Inflammatory macrophage treated with lipopolysaccharide for 1 hour (primary cell): Measurements from ENCODE around the gene ZNF469.

Experiments
- DNase-seq, 2 donors: peaks; one replicate each; pipeline ENCODE4 v3.0.0-alpha.2; 2020 to 2022

Gene ZNF469

DNA sequence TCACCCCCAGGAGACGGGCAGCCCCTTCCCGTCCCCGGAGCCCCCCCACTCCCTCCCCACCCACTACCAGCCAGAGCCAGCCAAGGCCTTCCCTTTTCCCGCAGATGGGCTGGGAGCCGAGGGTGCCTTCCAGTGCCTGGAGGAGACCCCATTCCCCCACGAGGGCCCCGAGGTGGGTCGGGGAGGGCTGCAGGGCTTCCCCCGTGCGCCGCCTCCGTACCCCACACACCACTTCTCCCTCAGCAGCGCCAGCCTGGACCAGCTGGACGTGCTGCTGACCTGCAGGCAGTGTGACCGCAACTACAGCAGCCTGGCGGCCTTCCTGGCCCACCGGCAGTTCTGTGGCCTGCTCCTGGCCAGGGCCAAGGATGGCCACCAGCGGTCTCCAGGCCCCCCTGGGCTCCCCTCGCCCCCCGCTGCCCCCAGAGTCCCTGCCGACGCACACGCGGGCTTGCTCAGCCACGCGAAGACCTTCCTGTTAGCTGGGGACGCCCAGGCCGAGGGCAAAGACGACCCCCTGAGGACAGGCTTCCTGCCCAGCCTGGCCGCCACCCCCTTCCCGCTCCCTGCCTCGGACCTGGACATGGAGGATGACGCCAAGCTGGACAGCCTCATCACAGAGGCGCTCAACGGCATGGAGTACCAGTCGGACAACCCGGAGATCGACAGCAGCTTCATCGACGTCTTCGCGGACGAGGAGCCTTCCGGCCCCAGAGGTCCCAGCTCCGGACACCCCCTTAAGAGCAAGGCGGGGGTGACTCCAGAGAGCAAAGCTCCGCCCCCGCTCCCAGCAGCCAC is 46.8 kb downstream of the ZNF469 start:
- no peak for DNase-seq

DNA sequence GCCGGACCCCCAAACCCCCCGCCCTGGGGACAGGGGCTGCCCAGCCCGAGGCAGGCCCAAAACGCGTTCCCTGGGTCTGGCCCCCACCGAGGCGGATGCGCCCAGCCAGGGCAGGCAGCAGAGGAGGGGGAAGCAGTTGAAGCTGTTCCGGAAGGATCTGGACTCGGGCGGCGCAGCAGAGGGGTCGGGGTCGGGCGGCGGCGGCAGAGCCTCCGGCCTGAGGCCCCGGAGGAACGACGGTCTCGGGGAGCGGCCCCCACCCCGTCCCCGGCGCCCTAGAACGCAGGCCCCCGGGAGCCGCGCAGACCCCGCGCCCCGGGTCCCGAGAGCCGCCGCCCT is 47.4 kb downstream of the ZNF469 start:
- DNase-seq: no peak

DNA sequence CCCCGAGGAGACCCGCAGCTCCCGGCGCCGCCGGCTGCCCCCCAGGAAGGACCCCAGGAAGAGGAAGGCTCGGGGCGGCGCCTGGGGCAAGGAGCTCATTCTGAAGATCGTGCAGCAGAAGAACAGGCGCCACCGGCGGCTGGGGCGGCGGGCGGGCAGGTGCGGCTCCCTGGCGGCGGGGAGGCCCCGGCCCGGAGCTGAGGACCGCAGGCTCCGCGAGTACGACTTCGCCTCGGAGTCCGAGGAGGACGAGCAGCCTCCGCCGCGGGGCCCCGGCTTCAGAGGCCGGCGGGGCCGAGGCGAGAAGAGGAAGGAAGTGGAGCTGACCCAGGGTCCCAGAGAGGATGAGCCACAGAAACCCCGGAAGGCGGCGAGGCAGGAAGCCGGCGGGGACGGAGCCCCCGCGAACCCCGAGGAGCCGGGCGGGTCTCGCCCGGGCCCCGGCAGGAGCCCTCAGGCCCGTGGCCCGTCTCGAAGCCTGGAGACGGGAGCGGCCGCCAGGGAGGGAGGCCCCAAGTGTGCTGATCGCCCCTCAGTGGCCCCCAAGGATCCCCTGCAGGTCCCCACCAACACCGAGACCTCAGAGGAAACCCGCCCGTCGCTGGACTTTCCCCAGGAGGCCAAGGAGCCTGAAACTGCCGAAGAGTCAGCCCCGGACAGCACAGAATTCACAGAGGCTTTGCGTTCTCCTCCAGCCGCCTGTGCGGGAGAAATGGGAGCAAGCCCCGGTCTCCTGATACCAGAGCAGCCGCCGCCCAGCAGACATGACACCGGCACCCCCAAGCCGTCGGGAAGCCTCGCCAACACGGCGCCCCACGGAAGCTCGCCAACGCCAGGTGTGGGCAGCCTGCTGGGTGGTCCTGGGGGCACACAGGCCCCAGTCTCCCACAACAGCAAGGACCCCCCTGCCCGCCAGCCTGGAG is 48.0 kb downstream of the ZNF469 start:
- peak; percentile 22 to 49 for DNase-seq

DNA sequence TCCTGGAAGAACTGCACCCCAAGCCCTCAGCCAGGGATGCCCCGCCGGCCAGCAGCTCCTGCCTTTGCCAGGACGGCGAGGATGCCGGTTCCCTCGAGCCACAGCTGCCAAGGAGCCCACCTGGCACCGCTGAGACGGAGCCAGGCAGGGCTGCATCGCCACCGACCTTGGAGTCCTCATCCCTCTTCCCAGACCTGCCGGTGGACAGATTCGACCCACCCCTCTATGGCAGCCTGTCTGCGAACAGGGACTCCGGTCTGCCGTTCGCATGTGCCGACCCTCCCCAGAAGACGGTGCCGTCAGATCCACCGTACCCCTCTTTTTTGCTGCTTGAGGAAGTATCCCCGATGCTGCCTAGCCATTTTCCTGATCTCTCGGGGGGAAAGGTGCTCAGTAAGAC is 48.9 kb downstream of the ZNF469 start:
- DNase-seq: no peak

DNA sequence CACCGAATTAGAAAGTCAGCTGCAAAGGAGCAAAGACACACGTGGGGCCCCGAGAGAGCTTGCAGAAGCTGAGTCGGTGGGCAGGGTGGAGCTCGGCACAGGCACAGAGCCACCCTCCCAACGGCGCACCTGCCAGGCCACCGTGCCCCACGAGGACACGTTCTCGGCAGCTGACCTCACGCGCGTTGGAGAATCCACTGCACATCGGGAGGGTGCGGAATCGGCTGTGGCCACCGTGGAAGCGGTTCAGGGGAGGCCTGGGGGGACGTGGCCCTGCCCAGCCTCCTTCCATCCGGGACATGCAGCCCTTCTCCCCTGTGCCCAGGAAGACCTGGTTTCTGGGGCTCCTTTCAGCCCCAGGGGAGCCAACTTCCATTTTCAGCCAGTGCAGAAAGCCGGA is 49.4 kb downstream of the ZNF469 start:
- DNase-seq: no peak
